A673 (cell line): ENCODE measurements around the gene ARHGEF33.

Experiments used
- EZH2 ChIP-seq: fragments of 200-600 bp; sonication (generic); IDR thresholded peaks from 2 replicates; pipeline ENCODE4 v1.6.1; 2017; ENCODE audit warnings: borderline replicate concordance, low read depth, mild to moderate bottlenecking, mixed read lengths, antibody characterized with exemption, low read length; ENCODE audit not compliant: poor library complexity, severe bottlenecking
- TF ChIP-seq, protein P1 (sequence below): fragments of 300-800, 200-600 bp; sonication (generic); conservative IDR thresholded peaks from 2 replicates; pipeline ENCODE4 v1.5.1; 2017; ENCODE audit warnings: low read depth, mild to moderate bottlenecking, antibody characterized with exemption, low read length, moderate library complexity, mixed read lengths

DNA sequence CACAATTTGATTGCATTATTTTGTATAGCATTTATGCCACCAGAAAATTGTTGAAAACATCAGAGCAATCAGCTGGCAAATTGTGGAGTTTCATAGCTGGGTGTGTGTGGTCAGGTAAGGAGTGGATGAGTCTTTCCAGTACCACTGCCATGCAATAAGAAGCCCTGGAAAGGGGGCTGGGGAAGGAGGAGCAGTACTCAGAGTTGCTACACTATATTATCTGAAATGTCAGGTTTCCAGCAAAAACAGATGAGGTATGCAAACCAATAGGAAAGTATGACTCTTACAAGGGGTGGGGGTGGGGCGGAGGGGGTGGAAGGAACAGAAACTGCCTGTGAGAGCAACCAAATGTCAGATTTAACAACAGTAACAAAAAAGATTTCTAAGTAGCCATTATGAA is 119.0 kb downstream of the ARHGEF33 start:
- TF ChIP-seq, protein P1, sequence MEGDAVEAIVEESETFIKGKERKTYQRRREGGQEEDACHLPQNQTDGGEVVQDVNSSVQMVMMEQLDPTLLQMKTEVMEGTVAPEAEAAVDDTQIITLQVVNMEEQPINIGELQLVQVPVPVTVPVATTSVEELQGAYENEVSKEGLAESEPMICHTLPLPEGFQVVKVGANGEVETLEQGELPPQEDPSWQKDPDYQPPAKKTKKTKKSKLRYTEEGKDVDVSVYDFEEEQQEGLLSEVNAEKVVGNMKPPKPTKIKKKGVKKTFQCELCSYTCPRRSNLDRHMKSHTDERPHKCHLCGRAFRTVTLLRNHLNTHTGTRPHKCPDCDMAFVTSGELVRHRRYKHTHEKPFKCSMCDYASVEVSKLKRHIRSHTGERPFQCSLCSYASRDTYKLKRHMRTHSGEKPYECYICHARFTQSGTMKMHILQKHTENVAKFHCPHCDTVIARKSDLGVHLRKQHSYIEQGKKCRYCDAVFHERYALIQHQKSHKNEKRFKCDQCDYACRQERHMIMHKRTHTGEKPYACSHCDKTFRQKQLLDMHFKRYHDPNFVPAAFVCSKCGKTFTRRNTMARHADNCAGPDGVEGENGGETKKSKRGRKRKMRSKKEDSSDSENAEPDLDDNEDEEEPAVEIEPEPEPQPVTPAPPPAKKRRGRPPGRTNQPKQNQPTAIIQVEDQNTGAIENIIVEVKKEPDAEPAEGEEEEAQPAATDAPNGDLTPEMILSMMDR = no peak
- TF ChIP-seq EZH2 = no peak
